Mesenchymal stem cell (in vitro differentiated cells and primary cell): ENCODE data around the gene CSNK1D.

ENCODE experiments used
- DNase-seq: peaks from one replicate; pipeline ENCODE4 v3.0.0-alpha.2; 2013
- H2AFZ ChIP-seq: one replicate; pipeline ENCODE4 v1.6.1; 2013; ENCODE audit warnings: low read depth, mild to moderate bottlenecking, control low read depth, inconsistent platforms, low read length, moderate library complexity
- H2AK5ac ChIP-seq: 2 replicates; pipeline ENCODE4 v1.6.1; 2013; ENCODE audit warnings: low read length, moderate library complexity, mild to moderate bottlenecking, inconsistent platforms; ENCODE audit not compliant: severe bottlenecking
- H2BK120ac ChIP-seq: one replicate; pipeline ENCODE4 v1.6.1; 2013; ENCODE audit warnings: low read depth, mild to moderate bottlenecking, inconsistent platforms, low read length, moderate library complexity
- H2BK12ac ChIP-seq, 2 experiments: one replicate each; pipeline ENCODE4 v1.6.1; 2013; ENCODE audit warnings: inconsistent platforms in 2 of 2, low read length in 2 of 2, mild to moderate bottlenecking in 2 of 2, moderate library complexity in 2 of 2, control low read depth in 1 of 2
- H2BK15ac ChIP-seq: one replicate; pipeline ENCODE4 v1.6.1; 2013; ENCODE audit warnings: mild to moderate bottlenecking, low read depth, inconsistent platforms; ENCODE audit not compliant: poor library complexity, severe bottlenecking
- H2BK5ac ChIP-seq: 2 replicates; pipeline ENCODE4 v1.6.1; 2013; ENCODE audit warnings: low read depth, mild to moderate bottlenecking, low read length, control low read depth, inconsistent platforms; ENCODE audit not compliant: poor library complexity, severe bottlenecking
- H3K14ac ChIP-seq, 2 experiments: one replicate each; pipeline ENCODE4 v1.6.1; 2013; ENCODE audit warnings: inconsistent platforms in 2 of 2, low read length in 2 of 2, control low read depth in 1 of 2, mild to moderate bottlenecking in 1 of 2, moderate library complexity in 1 of 2
- H3K18ac ChIP-seq, 2 experiments: one replicate each; pipeline ENCODE4 v1.6.1; 2013; ENCODE audit warnings: inconsistent platforms in 2 of 2, low read length in 2 of 2, control low read depth in 1 of 2, low read depth in 1 of 2, mild to moderate bottlenecking in 1 of 2
- H3K23ac ChIP-seq, 2 experiments: one replicate each; pipeline ENCODE4 v1.6.1; 2013; ENCODE audit warnings: inconsistent platforms in 2 of 2, low read length in 2 of 2, mild to moderate bottlenecking in 2 of 2, moderate library complexity in 2 of 2, control low read depth in 1 of 2
- H3K27ac ChIP-seq: 2 replicates; pipeline ENCODE4 v1.5.1; 2013; ENCODE audit warnings: mild to moderate bottlenecking, moderate library complexity, low read length, control low read depth, inconsistent platforms; ENCODE audit not compliant: poor library complexity, severe bottlenecking
- H3K27me3 ChIP-seq, 2 experiments: 2 replicates each; pipeline versions ENCODE4 v1.6.1 to v1.7.0; 2013; ENCODE audit warnings: low read length in 2 of 2, mild to moderate bottlenecking in 2 of 2, moderate library complexity in 2 of 2, control low read depth in 1 of 2, inconsistent platforms in 1 of 2; ENCODE audit not compliant: control insufficient read depth in 1 of 2, insufficient read depth in 1 of 2
- H3K36me3 ChIP-seq, 2 experiments: 2 replicates each; pipeline versions ENCODE4 v1.6.1 to v1.7.0; 2013; ENCODE audit warnings: low read length in 2 of 2, control low read depth in 1 of 2, inconsistent platforms in 1 of 2, low read depth in 1 of 2, mild to moderate bottlenecking in 1 of 2; ENCODE audit not compliant: insufficient read depth in 2 of 2, control insufficient read depth in 1 of 2
- H3K4ac ChIP-seq, 2 experiments: one replicate each; pipeline ENCODE4 v1.6.1; 2013; ENCODE audit warnings: inconsistent platforms in 2 of 2, low read length in 2 of 2, mild to moderate bottlenecking in 2 of 2, moderate library complexity in 2 of 2, control low read depth in 1 of 2, low read depth in 1 of 2
- H3K4me1 ChIP-seq: 2 replicates; pipeline ENCODE4 v1.6.1; 2013; ENCODE audit warnings: low read depth, low read length, control low read depth; ENCODE audit not compliant: control insufficient read depth, insufficient read depth
- H3K4me2 ChIP-seq: 2 replicates; pipeline ENCODE4 v1.6.1; 2013; ENCODE audit warnings: low read length, mild to moderate bottlenecking, inconsistent platforms; ENCODE audit not compliant: poor library complexity, severe bottlenecking
- H3K4me3 ChIP-seq, 2 experiments: 2 replicates each; pipeline versions ENCODE4 v1.5.1 to v1.7.0; 2013; ENCODE audit warnings: low read length in 2 of 2, mild to moderate bottlenecking in 2 of 2, control low read depth in 1 of 2, low read depth in 1 of 2; ENCODE audit not compliant: insufficient read depth in 1 of 2
- H3K79me1 ChIP-seq: replicated peaks from 2 replicates; pipeline ENCODE4 v1.6.1; 2013; ENCODE audit warnings: mild to moderate bottlenecking, control low read depth, low read length, inconsistent platforms; ENCODE audit not compliant: poor library complexity, severe bottlenecking
- H3K9ac ChIP-seq: 2 replicates; pipeline ENCODE4 v1.7.0; 2013; ENCODE audit warnings: mild to moderate bottlenecking, low read length, moderate library complexity
- H3K9me3 ChIP-seq: 2 replicates; pipeline ENCODE4 v1.7.0; 2013; ENCODE audit warnings: mild to moderate bottlenecking, low read length; ENCODE audit not compliant: control insufficient read depth
- H4K8ac ChIP-seq: one replicate; pipeline ENCODE4 v1.6.1; 2013; ENCODE audit warnings: inconsistent platforms, mild to moderate bottlenecking, low read length, moderate library complexity
- H4K91ac ChIP-seq: one replicate; pipeline ENCODE4 v1.6.1; 2013; ENCODE audit warnings: mild to moderate bottlenecking, low read length, inconsistent platforms
- WGBS: methylation state at CpG from one replicate; pipeline ENCODE4 v1.1.7; 2013; ENCODE audit warnings: mixed read lengths; 5-methylcytosine and 5-hydroxymethylcytosine counted together

Gene CSNK1D

DNA sequence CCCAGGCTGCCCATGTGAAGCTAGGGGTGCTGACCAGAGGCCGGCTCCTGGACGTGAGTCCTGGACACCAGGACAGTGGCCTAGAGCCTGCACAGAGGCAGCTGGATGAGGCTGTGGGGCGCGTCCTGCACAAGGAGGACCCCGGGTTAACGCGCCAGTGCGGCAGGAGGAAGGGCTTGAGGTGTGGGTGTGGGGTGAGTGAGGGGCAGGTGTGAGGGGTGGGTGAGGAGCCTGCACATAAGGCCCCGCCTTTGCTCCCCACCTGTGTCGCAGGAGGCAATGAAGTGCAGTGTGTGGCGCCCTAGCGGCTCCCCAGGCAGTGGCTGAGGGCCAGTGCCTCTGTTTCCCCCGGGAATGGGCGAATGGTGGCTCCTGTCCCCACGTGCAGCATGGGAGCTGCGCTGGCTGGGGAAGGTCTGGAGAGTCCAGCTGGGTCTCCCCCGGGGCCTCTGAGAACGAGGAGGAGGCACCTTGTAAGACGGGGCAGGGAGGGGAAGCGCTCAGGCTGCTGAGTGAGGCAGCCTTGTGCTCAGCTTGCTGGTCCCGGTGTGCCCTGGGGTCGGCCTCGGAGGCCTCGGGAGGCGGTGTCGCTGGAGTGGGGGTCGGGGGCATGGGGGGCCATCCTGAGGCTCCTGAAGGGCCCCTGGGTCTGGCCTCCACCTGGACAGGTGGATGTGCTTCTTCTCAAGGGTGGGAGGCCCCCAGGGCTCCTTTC is 40.7 kb upstream of the CSNK1D start:
- Histone ChIP-seq H2BK12ac (peak overlapping the region in 1 of 2 experiments; percentile 40), H2AK5ac (no peak overlapping the region), H3K4me3 (no peak overlapping the region), H3K27me3 (peaks cover 37 to 60% of the 10 kb centered on the region in 2 experiments), H3K4me1 (peaks cover 7% of the 10 kb centered on the region), H3K36me3 (no peaks in the 10 kb centered on the region), H3K14ac (no peak overlapping the region), H3K27ac (no peak overlapping the region), H2BK15ac (no peak overlapping the region), H3K79me1 (no peaks in the 10 kb centered on the region), H3K4ac (no peak overlapping the region), H2AFZ (no peak overlapping the region), H3K9me3 (no peaks in the 10 kb centered on the region), H4K91ac (no peak overlapping the region), H3K23ac (no peak overlapping the region), H2BK120ac (no peak overlapping the region), H3K4me2 (no peak overlapping the region), H3K9ac (no peak overlapping the region), H4K8ac (no peak overlapping the region), H2BK5ac (no peak overlapping the region), H3K18ac (no peak overlapping the region)
- 87% methylated on average over 26 of the region's 27 CpGs for WGBS
- DNase-seq: no peak

DNA sequence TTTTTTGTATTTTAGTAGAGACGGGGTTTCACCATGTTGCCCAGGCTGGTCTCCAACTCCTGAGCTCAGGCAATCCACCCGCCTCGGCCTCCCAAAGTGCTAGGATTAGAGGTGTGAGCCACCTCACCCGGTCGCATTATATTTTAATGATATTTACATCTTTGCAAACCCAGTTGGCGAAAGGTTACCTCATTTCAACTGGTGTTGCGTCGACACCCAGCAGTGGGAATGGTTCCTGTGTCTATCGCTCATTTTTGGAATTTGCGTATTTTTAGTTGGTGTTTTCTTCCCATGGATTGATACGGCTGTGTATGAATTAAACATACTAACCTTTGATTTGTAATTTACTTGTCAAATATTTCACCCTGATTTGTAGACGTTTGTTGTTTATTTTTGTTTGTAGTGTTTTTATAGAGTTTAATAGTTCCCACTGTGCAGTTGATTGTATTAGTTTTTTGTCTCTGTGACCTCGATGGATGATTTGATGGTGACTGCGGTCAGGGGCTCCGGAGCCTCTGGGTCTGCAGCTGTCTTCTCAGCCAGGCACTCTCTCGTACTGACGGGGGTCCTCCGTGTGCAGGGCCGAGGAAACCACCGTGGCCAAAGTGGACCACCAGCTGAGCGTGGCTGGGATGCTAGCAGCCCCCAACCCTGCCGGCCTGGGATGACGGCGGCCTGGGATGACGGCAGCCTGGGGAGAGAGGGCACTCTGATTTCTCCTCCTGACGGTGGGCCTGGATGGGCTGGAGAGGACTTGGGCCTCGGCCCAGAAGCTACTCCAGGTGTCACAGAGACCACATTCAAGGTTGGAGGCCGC is 39.9 kb upstream of the CSNK1D start:
- Histone ChIP-seq H2AFZ (no peak overlapping the region), H3K4me3 (no peak overlapping the region), H3K18ac (no peak overlapping the region), H3K9ac (no peak overlapping the region), H3K79me1 (no peaks in the 10 kb centered on the region), H2BK15ac (no peak overlapping the region), H3K27ac (no peak overlapping the region), H3K4me2 (no peak overlapping the region), H3K36me3 (no peaks in the 10 kb centered on the region), H3K23ac (no peak overlapping the region), H2BK12ac (no peak overlapping the region), H3K9me3 (no peaks in the 10 kb centered on the region), H3K14ac (no peak overlapping the region), H4K91ac (no peak overlapping the region), H2BK5ac (no peak overlapping the region), H2BK120ac (no peak overlapping the region), H4K8ac (no peak overlapping the region), H3K4me1 (peaks cover 9% of the 10 kb centered on the region), H3K4ac (no peak overlapping the region), H2AK5ac (no peak overlapping the region), H3K27me3 (peaks cover 44 to 67% of the 10 kb centered on the region in 2 experiments)
- 86% methylated on average over 26 of the region's 28 CpGs for WGBS
- no peak for DNase-seq

DNA sequence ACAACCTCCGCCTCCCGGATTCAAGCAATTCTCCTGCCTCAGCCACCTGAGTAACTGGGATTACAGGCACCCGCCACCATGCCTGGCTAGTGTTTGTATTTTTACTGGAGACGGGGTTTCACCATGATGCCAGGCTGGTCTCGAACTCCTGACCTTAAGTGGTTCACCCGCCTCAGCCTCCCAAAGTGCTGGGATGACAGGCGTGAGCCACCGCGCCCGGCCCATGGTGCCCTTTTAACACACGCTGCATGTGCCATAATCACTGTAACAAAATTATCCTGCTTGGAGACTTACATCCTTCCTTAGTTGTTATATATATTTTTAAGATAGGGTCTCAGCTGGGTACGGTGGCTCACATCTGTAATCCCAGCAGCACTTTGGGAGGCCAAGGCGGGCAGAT is 38.5 kb upstream of the CSNK1D start:
- no peak overlapping the region for H4K91ac ChIP-seq
- no peak overlapping the region for H3K4me2 ChIP-seq
- no peak overlapping the region for H3K14ac ChIP-seq
- H4K8ac ChIP-seq: no peak overlapping the region
- no peak overlapping the region for H2BK15ac ChIP-seq
- no peak overlapping the region for H2AFZ ChIP-seq
- H3K27me3 ChIP-seq: peaks cover 44 to 71% of the 10 kb centered on the region in 2 experiments
- H3K4me3 ChIP-seq: no peak overlapping the region
- H3K79me1 ChIP-seq: no peaks in the 10 kb centered on the region
- H3K4me1 ChIP-seq: peaks cover 9% of the 10 kb centered on the region
- H3K18ac ChIP-seq: no peak overlapping the region
- H2AK5ac ChIP-seq: no peak overlapping the region
- H3K9me3 ChIP-seq: no peaks in the 10 kb centered on the region
- no peak overlapping the region for H2BK5ac ChIP-seq
- no peaks in the 10 kb centered on the region for H3K36me3 ChIP-seq
- no peak overlapping the region for H3K9ac ChIP-seq
- no peak overlapping the region for H2BK120ac ChIP-seq
- no peak overlapping the region for H3K23ac ChIP-seq
- DNase-seq: no peak
- WGBS: 92% methylated on average over 6 of the region's 13 CpGs
- H3K27ac ChIP-seq: no peak overlapping the region
- H2BK12ac ChIP-seq: no peak overlapping the region
- no peak overlapping the region for H3K4ac ChIP-seq

DNA sequence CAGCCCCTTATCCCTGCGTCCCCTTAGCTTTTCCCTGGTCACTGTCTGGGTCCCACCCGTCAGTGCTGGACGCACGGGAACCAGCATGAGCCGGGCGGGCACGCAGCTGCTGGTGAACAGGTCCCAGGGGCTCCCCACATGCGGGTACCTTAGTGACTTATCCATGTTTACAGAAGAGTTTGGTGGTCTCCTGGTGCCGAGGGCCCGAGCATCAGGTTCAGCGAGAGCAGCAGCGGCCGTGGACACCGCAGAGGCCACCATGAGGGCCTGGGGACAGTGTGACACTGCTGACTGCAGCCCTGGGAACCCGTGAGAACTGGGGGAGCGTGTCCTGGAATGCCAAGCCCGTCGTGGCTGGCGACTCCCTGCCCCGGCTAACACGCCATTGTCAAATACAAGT is 37.4 kb upstream of the CSNK1D start:
- peaks cover 35 to 60% of the 10 kb centered on the region in 2 experiments for H3K27me3 ChIP-seq
- no peak overlapping the region for H4K91ac ChIP-seq
- H2BK5ac ChIP-seq: no peak overlapping the region
- H2BK15ac ChIP-seq: no peak overlapping the region
- no peaks in the 10 kb centered on the region for H3K9me3 ChIP-seq
- H2AFZ ChIP-seq: no peak overlapping the region
- DNase-seq: no peak
- no peak overlapping the region for H3K27ac ChIP-seq
- no peaks in the 10 kb centered on the region for H3K36me3 ChIP-seq
- no peak overlapping the region for H3K14ac ChIP-seq
- no peak overlapping the region for H3K4me2 ChIP-seq
- no peak overlapping the region for H3K4ac ChIP-seq
- peaks cover 7% of the 10 kb centered on the region for H3K4me1 ChIP-seq
- no peak overlapping the region for H2BK120ac ChIP-seq
- H3K79me1 ChIP-seq: no peaks in the 10 kb centered on the region
- H3K9ac ChIP-seq: no peak overlapping the region
- H3K4me3 ChIP-seq: no peak overlapping the region
- H3K23ac ChIP-seq: no peak overlapping the region
- H3K18ac ChIP-seq: no peak overlapping the region
- H2BK12ac ChIP-seq: no peak overlapping the region
- no peak overlapping the region for H2AK5ac ChIP-seq
- WGBS: 81% methylated on average over 21 of the region's 21 CpGs
- H4K8ac ChIP-seq: no peak overlapping the region
